MM.1S (cell line): ENCODE measurements around the gene SNX1.

Experiments used
- DNase-seq: peaks from one replicate; pipeline ENCODE4 v3.0.0-alpha.2; 2015
- H2AFZ ChIP-seq: fragments of 300-600 bp; sonication (generic); 2 replicates; pipeline ENCODE4 v1.6.0; 2016; ENCODE audit warnings: antibody characterized with exemption, low read length
- H3F3A ChIP-seq: fragments of 300-600 bp; sonication (generic); 2 replicates; pipeline ENCODE4 v1.6.1; 2016; ENCODE audit warnings: mild to moderate bottlenecking, antibody characterized with exemption, low read length, moderate library complexity, mixed read lengths; ENCODE audit not compliant: insufficient read depth
- H3K27ac ChIP-seq: fragments of 300-600 bp; sonication (generic); 2 replicates; pipeline ENCODE4 v1.5.1; 2016; ENCODE audit warnings: mild to moderate bottlenecking, low read length
- H3K27me3 ChIP-seq: fragments of 300-600 bp; sonication (generic); replicated peaks from 2 replicates; pipeline ENCODE4 v1.6.0; 2016; ENCODE audit warnings: low read length; ENCODE audit not compliant: insufficient read depth
- H3K36me3 ChIP-seq: fragments of 300-600 bp; sonication (generic); replicated peaks from 2 replicates; pipeline ENCODE4 v1.6.1; 2016; ENCODE audit warnings: mild to moderate bottlenecking, low read length, mixed read lengths; ENCODE audit not compliant: insufficient read depth
- H3K4me1 ChIP-seq: fragments of 300-600 bp; sonication (generic); 2 replicates; pipeline ENCODE4 v1.6.1; 2016; ENCODE audit warnings: low read length, mixed read lengths
- H3K4me2 ChIP-seq: fragments of 300-600 bp; sonication (generic); 2 replicates; pipeline ENCODE4 v1.6.0; 2016; ENCODE audit warnings: low read depth, low read length
- H3K4me3 ChIP-seq: fragments of 300-600 bp; sonication (generic); 2 replicates; pipeline ENCODE4 v1.5.1; 2016; ENCODE audit warnings: low read length, mixed read lengths
- H3K79me2 ChIP-seq: fragments of 300-600 bp; sonication (generic); 2 replicates; pipeline ENCODE4 v1.6.1; 2016; ENCODE audit warnings: mixed run types, low read length, mixed read lengths
- H3K9ac ChIP-seq: fragments of 300-600 bp; sonication (generic); 2 replicates; pipeline ENCODE4 v1.6.1; 2016; ENCODE audit warnings: low read length, mixed read lengths
- H3K9me2 ChIP-seq: fragments of 300-600 bp; sonication (generic); replicated peaks from 2 replicates; pipeline ENCODE4 v1.6.1; 2016; ENCODE audit warnings: mild to moderate bottlenecking, low read length, mixed read lengths; ENCODE audit not compliant: insufficient read depth
- H3K9me3 ChIP-seq: fragments of 300-600 bp; sonication (generic); replicated peaks from 2 replicates; pipeline ENCODE4 v1.6.1; 2016; ENCODE audit warnings: mild to moderate bottlenecking, low read length, mixed read lengths; ENCODE audit not compliant: insufficient read depth
- H4K20me1 ChIP-seq: fragments of 300-600 bp; sonication (generic); 2 replicates; pipeline ENCODE4 v1.6.1; 2016; ENCODE audit warnings: mild to moderate bottlenecking, low read length, moderate library complexity, mixed read lengths; ENCODE audit not compliant: insufficient read depth
- CTCF ChIP-seq: fragments of 300-600 bp; sonication (generic); IDR thresholded peaks from 2 replicates; pipeline ENCODE4 v1.5.1; 2016; ENCODE audit warnings: antibody characterized with exemption, low read length, mixed read lengths
- EZH2 ChIP-seq: fragments of 300-600 bp; sonication (generic); optimal IDR thresholded peaks from 2 replicates; pipeline ENCODE3; 2017; ENCODE audit warnings: low read depth, mild to moderate bottlenecking, antibody characterized with exemption, low read length, mixed read lengths
- EZH2phosphoT487 ChIP-seq: fragments of 300-600 bp; sonication (generic); IDR thresholded peaks from 2 replicates; pipeline ENCODE4 v1.6.1; 2018; ENCODE audit warnings: antibody characterized with exemption, low read length

SNX1 gene

GRCh38 chr15:64148168-64148567 lies 52.4 kb downstream of the SNX1 start:
- Histone ChIP-seq H4K20me1 (no peaks in the 10 kb centered on the region), H3K9me3 (no peaks in the 10 kb centered on the region), H3K4me1 (peaks cover 7% of the 10 kb centered on the region), H3F3A (peaks cover 19% of the 10 kb centered on the region), H3K36me3 (no peaks in the 10 kb centered on the region), H3K4me2 (no peak overlapping the region), H3K27me3 (no peaks in the 10 kb centered on the region), H2AFZ (no peak overlapping the region), H3K27ac (no peak overlapping the region), H3K4me3 (no peak overlapping the region), H3K9ac (no peak overlapping the region), H3K9me2 (no peaks in the 10 kb centered on the region), H3K79me2 (no peaks in the 10 kb centered on the region)
- no peak for TF ChIP-seq EZH2phosphoT487
- TF ChIP-seq EZH2, result no peak
- no peak for TF ChIP-seq CTCF
- DNase-seq, result no peak

GRCh38 chr15:64148581-64148980 lies 52.8 kb downstream of the SNX1 start:
- Histone ChIP-seq H4K20me1 (no peaks in the 10 kb centered on the region), H3K4me1 (peaks cover 7% of the 10 kb centered on the region)

GRCh38 chr15:64149424-64149823 lies 53.6 kb downstream of the SNX1 start:
- H3K9ac ChIP-seq, result no peak overlapping the region
- no peaks in the 10 kb centered on the region for H3K9me3 ChIP-seq
- peak; percentile 40 for DNase-seq

More at GRCh38 chr15:64148581-64148980, 52.8 kb downstream of the SNX1 start:
- Histone ChIP-seq H3K36me3 (no peaks in the 10 kb centered on the region), H3K27ac (no peak overlapping the region), H3F3A (peaks cover 24% of the 10 kb centered on the region), H3K27me3 (no peaks in the 10 kb centered on the region), H3K4me2 (no peak overlapping the region), H3K9me3 (no peaks in the 10 kb centered on the region), H2AFZ (no peak overlapping the region), H3K9ac (no peak overlapping the region), H3K79me2 (no peaks in the 10 kb centered on the region), H3K9me2 (no peaks in the 10 kb centered on the region), H3K4me3 (no peak overlapping the region)
- DNase-seq, result no peak
- no peak for TF ChIP-seq EZH2phosphoT487
- no peak for TF ChIP-seq CTCF
- no peak for TF ChIP-seq EZH2

More at GRCh38 chr15:64149424-64149823, 53.6 kb downstream of the SNX1 start:
- peaks cover 12% of the 10 kb centered on the region for H3K4me1 ChIP-seq
- H4K20me1 ChIP-seq, result no peaks in the 10 kb centered on the region
- no peaks in the 10 kb centered on the region for H3K27me3 ChIP-seq
- H3K27ac ChIP-seq, result no peak overlapping the region
- H2AFZ ChIP-seq, result no peak overlapping the region
- peak; percentile 39 for TF ChIP-seq CTCF
- no peak for TF ChIP-seq EZH2
- TF ChIP-seq EZH2phosphoT487, result no peak
- no peak overlapping the region for H3K4me2 ChIP-seq
- H3K79me2 ChIP-seq, result no peaks in the 10 kb centered on the region
- H3K9me2 ChIP-seq, result no peaks in the 10 kb centered on the region
- H3K36me3 ChIP-seq, result no peaks in the 10 kb centered on the region
- H3F3A ChIP-seq, result peaks cover 32% of the 10 kb centered on the region
- H3K4me3 ChIP-seq, result no peak overlapping the region
